DOHH2 (cell line): Measurements from ENCODE around the gene PSMA3.

Experiments used
- CTCF ChIP-seq: fragments of 200-600 bp; sonication (generic); IDR thresholded peaks from one replicate; pipeline ENCODE4 v1.5.1; 2014; ENCODE audit warnings: antibody characterized with exemption, mild to moderate bottlenecking, low read depth, low read length; ENCODE audit not compliant: poor library complexity, severe bottlenecking
- EZH2phosphoT487 ChIP-seq: fragments of 200-600 bp; sonication (generic); IDR thresholded peaks from 2 replicates; pipeline ENCODE4 v1.6.1; 2017; ENCODE audit warnings: borderline replicate concordance, mild to moderate bottlenecking, antibody characterized with exemption, low read length, moderate library complexity, mixed read lengths

DNA sequence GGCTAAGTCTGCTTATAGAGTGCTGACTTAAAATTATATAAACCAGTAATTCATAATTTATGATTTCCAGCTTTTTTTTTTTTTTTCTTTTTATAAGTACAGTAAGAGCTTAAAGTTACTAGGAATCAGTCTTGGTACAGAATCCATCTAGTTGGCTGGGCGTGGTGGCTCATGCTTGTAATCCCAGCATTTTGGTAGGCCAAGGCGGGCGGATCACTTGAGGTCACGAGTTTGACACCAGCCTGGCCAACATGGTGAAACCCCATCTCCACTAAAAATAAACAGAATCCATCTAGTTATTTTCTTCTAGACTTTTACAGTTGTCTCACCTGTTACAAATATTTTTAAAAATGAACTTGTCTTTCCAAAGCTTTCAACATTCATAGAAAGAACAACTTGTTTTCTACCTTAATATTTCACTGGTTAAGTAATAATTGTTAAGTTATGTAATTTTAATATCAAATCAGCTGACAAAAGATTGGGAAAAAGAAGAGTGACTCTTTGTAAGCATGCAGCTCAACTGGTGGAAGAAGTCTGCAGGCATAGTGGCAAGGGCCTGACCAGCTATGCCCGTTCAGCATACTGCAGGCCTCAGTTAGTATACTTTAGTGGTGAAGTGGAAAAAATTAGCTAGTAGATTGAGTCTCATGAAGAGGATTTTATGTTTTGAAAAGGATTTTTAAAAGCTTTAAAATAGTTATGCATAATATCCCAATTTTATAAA, 17.4 kb upstream of the PSMA3 start:
- no peak for TF ChIP-seq CTCF
- no peak for TF ChIP-seq EZH2phosphoT487
